Amniotic epithelial cell (primary cell): Measurements from ENCODE around the gene C16orf74.

ENCODE experiments used
- DNase-seq: peaks from one replicate; pipeline ENCODE4 v3.0.0-alpha.2; 2010; ENCODE audit warnings: low read depth

C16orf74 gene

GRCh38 chr16:85673529-85674417 lies 77.1 kb downstream of the C16orf74 start:
- peak; percentile 27 for DNase-seq

- no peak for DNase-seq
Observed at GRCh38 chr16:85670840-85671239, 80.1 kb downstream of the C16orf74 start.

GRCh38 chr16:85668676-85669424 lies 82.0 kb downstream of the C16orf74 start:
- no peak for DNase-seq

GRCh38 chr16:85667841-85668413 lies 83.0 kb downstream of the C16orf74 start:
- DNase-seq = no peak

GRCh38 chr16:85667261-85667660 lies 83.6 kb downstream of the C16orf74 start:
- DNase-seq = no peak

GRCh38 chr16:85665929-85666328 lies 85.0 kb downstream of the C16orf74 start:
- no peak for DNase-seq

GRCh38 chr16:85665373-85665740 lies 85.5 kb downstream of the C16orf74 start:
- no peak for DNase-seq

GRCh38 chr16:85664580-85665372 lies 86.1 kb downstream of the C16orf74 start:
- DNase-seq = no peak

- no peak for DNase-seq
Observed at GRCh38 chr16:85663891-85664321, 87.0 kb downstream of the C16orf74 start.

GRCh38 chr16:85662976-85663830 lies 87.7 kb downstream of the C16orf74 start:
- DNase-seq = no peak

- DNase-seq = no peak
Observed at GRCh38 chr16:85662482-85662812, 88.4 kb downstream of the C16orf74 start.

- no peak for DNase-seq
Observed at GRCh38 chr16:85661740-85662481, 89.0 kb downstream of the C16orf74 start.

- no peak for DNase-seq
Observed at GRCh38 chr16:85660843-85661739, 89.8 kb downstream of the C16orf74 start.

GRCh38 chr16:85659805-85660511 lies 90.9 kb downstream of the C16orf74 start:
- no peak for DNase-seq

GRCh38 chr16:85659336-85659735 lies 91.6 kb downstream of the C16orf74 start:
- DNase-seq = no peak

GRCh38 chr16:85658504-85659326 lies 92.2 kb downstream of the C16orf74 start:
- no peak for DNase-seq

- no peak for DNase-seq
Observed at GRCh38 chr16:85657996-85658395, 92.9 kb downstream of the C16orf74 start.
